ENCODE results near the gene TBP.

DNA sequence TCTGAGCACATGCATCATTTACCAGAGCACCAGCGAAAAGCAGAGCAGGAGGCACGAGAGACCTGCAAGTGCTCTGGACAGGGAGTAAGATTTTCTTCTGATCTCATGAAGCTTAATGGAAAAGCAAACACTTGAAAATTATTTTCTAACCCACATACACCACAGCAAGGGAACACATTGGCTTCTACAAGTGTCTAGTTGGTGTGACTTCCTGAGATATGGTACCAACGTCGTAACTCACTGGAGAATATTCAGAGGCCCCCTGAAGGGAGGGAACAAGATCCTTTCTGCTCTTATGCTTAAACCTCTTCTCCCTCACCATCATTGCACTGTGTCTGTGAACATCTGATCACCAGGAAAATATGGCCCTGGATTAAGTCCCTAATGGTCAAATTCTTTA, 49.7 kb upstream of the TBP start:
- TF ChIP-seq, protein P1, sequence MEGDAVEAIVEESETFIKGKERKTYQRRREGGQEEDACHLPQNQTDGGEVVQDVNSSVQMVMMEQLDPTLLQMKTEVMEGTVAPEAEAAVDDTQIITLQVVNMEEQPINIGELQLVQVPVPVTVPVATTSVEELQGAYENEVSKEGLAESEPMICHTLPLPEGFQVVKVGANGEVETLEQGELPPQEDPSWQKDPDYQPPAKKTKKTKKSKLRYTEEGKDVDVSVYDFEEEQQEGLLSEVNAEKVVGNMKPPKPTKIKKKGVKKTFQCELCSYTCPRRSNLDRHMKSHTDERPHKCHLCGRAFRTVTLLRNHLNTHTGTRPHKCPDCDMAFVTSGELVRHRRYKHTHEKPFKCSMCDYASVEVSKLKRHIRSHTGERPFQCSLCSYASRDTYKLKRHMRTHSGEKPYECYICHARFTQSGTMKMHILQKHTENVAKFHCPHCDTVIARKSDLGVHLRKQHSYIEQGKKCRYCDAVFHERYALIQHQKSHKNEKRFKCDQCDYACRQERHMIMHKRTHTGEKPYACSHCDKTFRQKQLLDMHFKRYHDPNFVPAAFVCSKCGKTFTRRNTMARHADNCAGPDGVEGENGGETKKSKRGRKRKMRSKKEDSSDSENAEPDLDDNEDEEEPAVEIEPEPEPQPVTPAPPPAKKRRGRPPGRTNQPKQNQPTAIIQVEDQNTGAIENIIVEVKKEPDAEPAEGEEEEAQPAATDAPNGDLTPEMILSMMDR (IDR thresholded peaks at IDR 0.05), result no peak
- TF ChIP-seq POLR2A (IDR thresholded peaks at IDR 0.05), result no peak
- no peak for TF ChIP-seq POLR2AphosphoS5 (IDR thresholded peaks at IDR 0.05)

All from prostate gland (tissue), 2 donors.